Keratinocyte (primary cell): ENCODE measurements around the gene RFX3. TPM values are rescaled to one million over a fixed set of nuclear protein-coding genes. Genes with fewer than 3 reads are reported as not detected.

Source experiments
- DNase-seq: peaks from one replicate; pipeline ENCODE4 v3.0.0-alpha.2; 2011; ENCODE audit warnings: low read depth, missing footprints, low spot score
- FAIRE-seq: peaks from 2 replicates; lab custom pipeline; 2011; peaks lifted over from hg19 to GRCh38; lab: Jason Lieb, UNC
- H2AFZ ChIP-seq: 2 replicates; pipeline ENCODE4 v1.6.0; 2012; ENCODE audit warnings: low read length, control low read depth, inconsistent platforms; ENCODE audit not compliant: control insufficient read depth
- H3K27ac ChIP-seq: 2 replicates; pipeline ENCODE4 v1.5.1; 2011; ENCODE audit warnings: low read length; ENCODE audit not compliant: control insufficient read depth, insufficient read depth
- H3K27me3 ChIP-seq: 3 replicates; pipeline ENCODE4 v1.6.0; 2011; ENCODE audit warnings: low read length; ENCODE audit not compliant: control insufficient read depth, insufficient read depth; ENCODE audit errors: extremely low read depth
- H3K36me3 ChIP-seq, 2 experiments: 2 replicates in 1 of 2; 3 replicates in 1 of 2; pipeline ENCODE4 v1.5.1; 2011; ENCODE audit warnings: low read length in 2 of 2, mild to moderate bottlenecking in 1 of 2; ENCODE audit not compliant: control insufficient read depth in 2 of 2, insufficient read depth in 2 of 2; ENCODE audit errors: extremely low read depth in 1 of 2
- H3K4me1 ChIP-seq: 3 replicates; pipeline ENCODE4 v1.5.1; 2011; ENCODE audit warnings: low read length; ENCODE audit not compliant: control insufficient read depth, insufficient read depth; ENCODE audit errors: extremely low read depth
- H3K4me2 ChIP-seq: 3 replicates; pipeline ENCODE4 v1.6.0; 2011; ENCODE audit warnings: low read depth, low read length; ENCODE audit not compliant: control insufficient read depth, insufficient read depth; ENCODE audit errors: extremely low read depth
- H3K4me3 ChIP-seq, 3 experiments: fragments of 200-600 bp in 1 of 3; sonication (generic) in 1 of 3; 2 replicates in 2 of 3; 3 replicates in 1 of 3; pipeline ENCODE4 v1.5.1; 2011 to 2016; ENCODE audit warnings: low read length in 3 of 3, mild to moderate bottlenecking in 3 of 3, control low read depth in 2 of 3, inconsistent platforms in 1 of 3, low read depth in 1 of 3, mixed read lengths in 1 of 3, mixed run types in 1 of 3, moderate library complexity in 1 of 3; ENCODE audit not compliant: control insufficient read depth in 2 of 3, insufficient read depth in 2 of 3; ENCODE audit errors: extremely low read depth in 1 of 3
- H3K79me2 ChIP-seq: 2 replicates; pipeline ENCODE4 v1.6.0; 2012; ENCODE audit warnings: low read length; ENCODE audit not compliant: control insufficient read depth, insufficient read depth
- H3K9ac ChIP-seq: 3 replicates; pipeline ENCODE4 v1.6.0; 2011; ENCODE audit warnings: low read length; ENCODE audit not compliant: control insufficient read depth, insufficient read depth; ENCODE audit errors: extremely low read depth
- H3K9me1 ChIP-seq: 3 replicates; pipeline ENCODE4 v1.6.0; 2011; ENCODE audit warnings: low read length; ENCODE audit not compliant: control insufficient read depth, insufficient read depth; ENCODE audit errors: extremely low read depth
- H3K9me3 ChIP-seq: 2 replicates; pipeline ENCODE4 v1.5.1; 2012; ENCODE audit warnings: low read depth, low read length; ENCODE audit not compliant: control insufficient read depth
- H4K20me1 ChIP-seq: 3 replicates; pipeline ENCODE4 v1.6.0; 2011; ENCODE audit warnings: low read length; ENCODE audit not compliant: control insufficient read depth, insufficient read depth; ENCODE audit errors: extremely low read depth
- CTCF ChIP-seq, 3 experiments: IDR thresholded peaks in 1 of 3; conservative IDR thresholded peaks in 1 of 3; optimal IDR thresholded peaks in 1 of 3; 2 replicates in 2 of 3; 3 replicates in 1 of 3; pipeline versions ENCODE3 to v1.5.1; 2011; ENCODE audit warnings: low read length in 3 of 3, mild to moderate bottlenecking in 3 of 3, moderate library complexity in 2 of 3, control low read depth in 1 of 3, inconsistent platforms in 1 of 3; ENCODE audit not compliant: insufficient read depth in 2 of 3; ENCODE audit errors: extremely low read depth in 1 of 3
- EZH2 ChIP-seq: IDR thresholded peaks from one replicate; pipeline ENCODE4 v1.6.1; 2012; ENCODE audit warnings: inconsistent platforms, mild to moderate bottlenecking, low read length, moderate library complexity
- dilution Hi-C: fragments of 300-500 bp; cut with MboI; formaldehyde crosslinking; loops from one replicate; pipeline ENCODE4 v1.7.0; 2020; ENCODE audit warnings: low sequenced_read_pairs; ENCODE audit not compliant: extremely low pct_ligation_motif_present
- polyA plus RNA-seq, 5 experiments: library from polyadenylated mRNA; depleted of rRNA in 3 of 5; stranded (reverse) in 3 of 5; stranded (forward) in 1 of 5; unstranded in 1 of 5; fragments of >200 nt; gene quantifications; 1 replicate in 1 of 5; 2 replicates in 3 of 5; 3 replicates in 1 of 5; pipeline versions ENCODE4 v1.2.1 to v1.2.3, GENCODE V29; 2011 to 2012; ENCODE audit warnings: missing spikeins in 2 of 5, low read depth in 1 of 5, low replicate concordance in 1 of 5

RFX3 gene
- polyA plus RNA-seq, 1 donor (not counting 4 experiments of a cell fraction or from before 2014, with no cell fraction given): 1.8 TPM

- TF ChIP-seq CTCF (optimal IDR thresholded peaks at IDR 0.05 in 1 of 3, IDR thresholded peaks at IDR 0.05 in 1 of 3, conservative IDR thresholded peaks at IDR 0.05 in 1 of 3; ENCODE audit: extremely low read depth in 1 of 3, insufficient read depth in 2 of 3, low read length in 3 of 3) (no peak), EZH2 (no peak)
- no peak overlapping the region for H3K4me2 ChIP-seq
- no peak for FAIRE-seq
- H3K9me3 ChIP-seq: no peaks in the 10 kb centered on the region
- no peak overlapping the region for H2AFZ ChIP-seq
- H3K4me3 ChIP-seq: no peak overlapping the region
- H3K27me3 ChIP-seq: no peaks in the 10 kb centered on the region
- H3K79me2 ChIP-seq: no peaks in the 10 kb centered on the region
- dilution Hi-C loops: no loop called here
- H3K4me1 ChIP-seq: peaks cover 6% of the 10 kb centered on the region
- no peaks in the 10 kb centered on the region for H4K20me1 ChIP-seq
- no peak for DNase-seq
- no peak overlapping the region for H3K9ac ChIP-seq
- H3K36me3 ChIP-seq: no peaks in the 10 kb centered on the region
- no peak overlapping the region for H3K27ac ChIP-seq
- H3K9me1 ChIP-seq: no peaks in the 10 kb centered on the region
Measured at GRCh38 chr9:3513265-3513818, 12.5 kb downstream of the RFX3 start.

DNA sequence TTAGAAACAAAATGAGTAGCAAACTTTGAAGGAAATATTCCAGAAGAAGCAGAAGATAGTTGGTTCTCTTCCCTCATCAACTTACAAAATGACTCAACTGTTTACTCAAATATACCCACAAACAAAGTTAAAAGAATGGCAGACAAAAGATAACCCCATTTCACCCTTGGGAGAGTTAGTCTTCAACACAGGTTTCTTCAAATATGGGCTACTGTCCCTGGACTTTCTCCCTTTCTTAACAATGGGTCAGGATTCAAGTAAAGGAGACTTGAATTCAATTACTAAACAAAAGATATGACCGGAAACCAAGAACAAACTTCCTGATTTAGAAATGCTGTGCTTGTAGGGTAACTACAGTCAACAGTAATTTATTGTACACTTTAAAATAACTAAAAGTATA is 14.2 kb downstream of the RFX3 start:
- H3K9me1 ChIP-seq: no peaks in the 10 kb centered on the region
- no peaks in the 10 kb centered on the region for H3K9me3 ChIP-seq
- dilution Hi-C loops: no loop called here
- H3K9ac ChIP-seq: no peak overlapping the region
- H3K27me3 ChIP-seq: no peaks in the 10 kb centered on the region
- no peak for TF ChIP-seq EZH2
- TF ChIP-seq CTCF (optimal IDR thresholded peaks at IDR 0.05 in 1 of 3, IDR thresholded peaks at IDR 0.05 in 1 of 3, conservative IDR thresholded peaks at IDR 0.05 in 1 of 3; ENCODE audit: extremely low read depth in 1 of 3, insufficient read depth in 2 of 3, low read length in 3 of 3): no peak
- H3K4me2 ChIP-seq: no peak overlapping the region
- H4K20me1 ChIP-seq: no peaks in the 10 kb centered on the region
- H3K79me2 ChIP-seq: no peaks in the 10 kb centered on the region
- no peak for FAIRE-seq
- peaks cover 10% of the 10 kb centered on the region for H3K4me1 ChIP-seq
- H3K27ac ChIP-seq: no peak overlapping the region
- no peaks in the 10 kb centered on the region for H3K36me3 ChIP-seq
- no peak overlapping the region for H2AFZ ChIP-seq
- H3K4me3 ChIP-seq: no peak overlapping the region
- no peak for DNase-seq
